Measurements from ENCODE around the gene SURF1. TPM values are rescaled to one million over a fixed set of nuclear protein-coding genes. Genes with fewer than 3 reads are reported as not detected.
"Not testable (repeated sequence)": the region's sequence is repeated elsewhere in the genome, so short reads cannot be mapped to it uniquely, and the experiment has no call there.

The SURF1 gene
- total RNA-seq, 1 donor from 2014 or later: 33.0 TPM

GRCh38 chr9:133378408-133378962 lies 22.2 kb upstream of the SURF1 start:
- intact Hi-C loops (cut with micrococcal nuclease): loop anchor here (10.0 kb wide), 2 partner anchors 234 to 344 kb away; partner anchors contain the start of gene GTF3C5
- Mint-ChIP-seq H3K27me3 (ENCODE audit: low read depth) (peaks cover 2% of the 10 kb centered on the region), H3K36me3 (ENCODE audit: low read depth) (peaks cover 15% of the 10 kb centered on the region), H3K27ac (no peak overlapping the region), H3K9me3 (no peaks in the 10 kb centered on the region), H3K4me1 (ENCODE audit: low read depth) (no peaks in the 10 kb centered on the region), H3K4me3 (ENCODE audit: low read depth) (no peak overlapping the region)
- DNase-seq (ENCODE audit: low spot score): no peak

GRCh38 chr9:133377721-133378216 lies 21.5 kb upstream of the SURF1 start:
- Mint-ChIP-seq H3K27me3 (ENCODE audit: low read depth) (peaks cover 2% of the 10 kb centered on the region), H3K9me3 (no peaks in the 10 kb centered on the region), H3K27ac (no peak overlapping the region), H3K4me3 (ENCODE audit: low read depth) (no peak overlapping the region), H3K36me3 (ENCODE audit: low read depth) (peaks cover 22% of the 10 kb centered on the region), H3K4me1 (ENCODE audit: low read depth) (peaks cover 7% of the 10 kb centered on the region)
- intact Hi-C loops (cut with micrococcal nuclease): loop anchor here (10.0 kb wide), 2 partner anchors 233 to 343 kb away; partner anchors contain the start of gene GTF3C5
- no peak for DNase-seq (ENCODE audit: low spot score)

- intact Hi-C loops (cut with micrococcal nuclease): loop anchor here (10.0 kb wide), 2 partner anchors 232 to 342 kb away; partner anchors contain the start of gene GTF3C5
- H3K27ac Mint-ChIP-seq; H3K9me3 Mint-ChIP-seq; H3K27me3 Mint-ChIP-seq (ENCODE audit: low read depth); DNase-seq (ENCODE audit: low spot score): not testable (repeated sequence)
- Mint-ChIP-seq H3K4me3 (ENCODE audit: low read depth) (peak overlapping the region; percentile 60), H3K36me3 (ENCODE audit: low read depth) (peaks cover 27% of the 10 kb centered on the region), H3K4me1 (ENCODE audit: low read depth) (peaks cover 12% of the 10 kb centered on the region)
Measured at GRCh38 chr9:133377280-133377679, 21.0 kb upstream of the SURF1 start.

GRCh38 chr9:133375724-133376654 lies 19.7 kb upstream of the SURF1 start, which contains the start of the genes STKLD1 and SURF4:
STKLD1 (plus strand) TSS chr9:133376366; CDS start chr9:133376474, 108 bp downstream.
SURF4 (minus strand) TSS chr9:133376060; CDS start chr9:133375969, 91 bp downstream.
- intact Hi-C loops (cut with micrococcal nuclease): loop anchor here (1.0 to 10.0 kb wide), 4 partner anchors 28 to 341 kb away; partner anchors contain the start of genes GTF3C5, MED22, REXO4 and RPL7A
- H3K4me1 Mint-ChIP-seq (ENCODE audit: low read depth): peaks cover 25% of the 10 kb centered on the region
- peaks cover 2% of the 10 kb centered on the region for H3K27me3 Mint-ChIP-seq (ENCODE audit: low read depth)
- peak within 1 kb of the TSS; percentile 87 for H3K4me3 Mint-ChIP-seq (ENCODE audit: low read depth)
- peaks cover 39% of the 10 kb centered on the region for H3K36me3 Mint-ChIP-seq (ENCODE audit: low read depth)
- peak; percentile 96 for DNase-seq (ENCODE audit: low spot score)
- H3K27ac Mint-ChIP-seq: peak within 1 kb of the TSS; percentile 96
- no peaks in the 10 kb centered on the region for H3K9me3 Mint-ChIP-seq

GRCh38 chr9:133375116-133375723 lies 18.9 kb upstream of the SURF1 start:
- no peak for DNase-seq (ENCODE audit: low spot score)
- intact Hi-C loops (cut with micrococcal nuclease): loop anchor here (10.0 kb wide), 2 partner anchors 230 to 340 kb away; partner anchors contain the start of gene GTF3C5
- H3K9me3 Mint-ChIP-seq: no peaks in the 10 kb centered on the region
- peaks cover 2% of the 10 kb centered on the region for H3K27me3 Mint-ChIP-seq (ENCODE audit: low read depth)
- peaks cover 47% of the 10 kb centered on the region for H3K36me3 Mint-ChIP-seq (ENCODE audit: low read depth)
- peaks cover 32% of the 10 kb centered on the region for H3K4me1 Mint-ChIP-seq (ENCODE audit: low read depth)
- H3K4me3 Mint-ChIP-seq (ENCODE audit: low read depth): peak overlapping the region; percentile 87
- peak overlapping the region; percentile 96 for H3K27ac Mint-ChIP-seq

GRCh38 chr9:133374612-133375115 lies 18.4 kb upstream of the SURF1 start:
- H3K27ac Mint-ChIP-seq: peak overlapping the region; percentile 96
- intact Hi-C loops (cut with micrococcal nuclease): loop anchor here (5.0 to 10.0 kb wide), 3 partner anchors 103 to 340 kb away; partner anchors contain the start of genes GTF3C5 and SLC2A6
- peaks cover 37% of the 10 kb centered on the region for H3K4me1 Mint-ChIP-seq (ENCODE audit: low read depth)
- H3K36me3 Mint-ChIP-seq (ENCODE audit: low read depth): peaks cover 52% of the 10 kb centered on the region
- no peaks in the 10 kb centered on the region for H3K9me3 Mint-ChIP-seq
- peak overlapping the region; percentile 87 for H3K4me3 Mint-ChIP-seq (ENCODE audit: low read depth)
- DNase-seq (ENCODE audit: low spot score): no peak
- peaks cover 2% of the 10 kb centered on the region for H3K27me3 Mint-ChIP-seq (ENCODE audit: low read depth)

- DNase-seq (ENCODE audit: low spot score): no peak
- Mint-ChIP-seq H3K27me3 (ENCODE audit: low read depth) (no peaks in the 10 kb centered on the region), H3K9me3 (no peaks in the 10 kb centered on the region), H3K27ac (peak overlapping the region; percentile 97), H3K4me3 (ENCODE audit: low read depth) (peak overlapping the region; percentile 81), H3K4me1 (ENCODE audit: low read depth) (peaks cover 50% of the 10 kb centered on the region), H3K36me3 (ENCODE audit: low read depth) (peaks cover 76% of the 10 kb centered on the region)
- intact Hi-C loops (cut with micrococcal nuclease): loop anchor here (5.0 to 10.0 kb wide), 3 partner anchors 105 to 337 kb away; partner anchors contain the start of genes GTF3C5 and SLC2A6
Measured at GRCh38 chr9:133372144-133372543, 15.9 kb upstream of the SURF1 start.

GRCh38 chr9:133371261-133371711 lies 15.0 kb upstream of the SURF1 start:
- peaks cover 53% of the 10 kb centered on the region for H3K4me1 Mint-ChIP-seq (ENCODE audit: low read depth)
- no peaks in the 10 kb centered on the region for H3K27me3 Mint-ChIP-seq (ENCODE audit: low read depth)
- H3K36me3 Mint-ChIP-seq (ENCODE audit: low read depth): peaks cover 83% of the 10 kb centered on the region
- peak overlapping the region; percentile 81 for H3K4me3 Mint-ChIP-seq (ENCODE audit: low read depth)
- no peaks in the 10 kb centered on the region for H3K9me3 Mint-ChIP-seq
- intact Hi-C loops (cut with micrococcal nuclease): loop anchor here (1.0 to 10.0 kb wide), 7 partner anchors 15 to 336 kb away; partner anchors contain the start of genes GTF3C5, MED22, REXO4 and RPL7A
- peak; percentile 66 for DNase-seq (ENCODE audit: low spot score)
- peak overlapping the region; percentile 97 for H3K27ac Mint-ChIP-seq

- Mint-ChIP-seq H3K9me3 (no peaks in the 10 kb centered on the region), H3K36me3 (ENCODE audit: low read depth) (peaks cover 89% of the 10 kb centered on the region), H3K4me1 (ENCODE audit: low read depth) (peaks cover 56% of the 10 kb centered on the region), H3K4me3 (ENCODE audit: low read depth) (peak overlapping the region; percentile 81), H3K27me3 (ENCODE audit: low read depth) (no peaks in the 10 kb centered on the region), H3K27ac (peak overlapping the region; percentile 97)
- intact Hi-C loops (cut with micrococcal nuclease): loop anchor here (1.0 to 10.0 kb wide), 7 partner anchors 14 to 336 kb away; partner anchors contain the start of genes GTF3C5, MED22, REXO4 and RPL7A
- DNase-seq (ENCODE audit: low spot score): no peak
Measured at GRCh38 chr9:133370685-133371084, 14.4 kb upstream of the SURF1 start.

- intact Hi-C loops (cut with micrococcal nuclease): loop anchor here (2.0 to 10.0 kb wide), 4 partner anchors 49 to 335 kb away; partner anchors contain the start of genes GTF3C5, REXO4 and SLC2A6
- Mint-ChIP-seq H3K27ac (peak overlapping the region; percentile 97), H3K9me3 (no peaks in the 10 kb centered on the region), H3K36me3 (ENCODE audit: low read depth) (peaks cover 94% of the 10 kb centered on the region), H3K4me3 (ENCODE audit: low read depth) (peak overlapping the region; percentile 81), H3K4me1 (ENCODE audit: low read depth) (peaks cover 56% of the 10 kb centered on the region), H3K27me3 (ENCODE audit: low read depth) (no peaks in the 10 kb centered on the region)
- no peak for DNase-seq (ENCODE audit: low spot score)
Measured at GRCh38 chr9:133369933-133370332, 13.6 kb upstream of the SURF1 start.

GRCh38 chr9:133369422-133369821 lies 13.1 kb upstream of the SURF1 start:
- H3K36me3 Mint-ChIP-seq (ENCODE audit: low read depth): peaks cover 90% of the 10 kb centered on the region
- peaks cover 56% of the 10 kb centered on the region for H3K4me1 Mint-ChIP-seq (ENCODE audit: low read depth)
- H3K27me3 Mint-ChIP-seq (ENCODE audit: low read depth): no peaks in the 10 kb centered on the region
- intact Hi-C loops (cut with micrococcal nuclease): no loop called here
- H3K27ac Mint-ChIP-seq: peak overlapping the region; percentile 97
- DNase-seq (ENCODE audit: low spot score): no peak
- no peaks in the 10 kb centered on the region for H3K9me3 Mint-ChIP-seq
- H3K4me3 Mint-ChIP-seq (ENCODE audit: low read depth): peak overlapping the region; percentile 81
